ENCODE results near the gene RABAC1.

RABAC1 gene

DNA sequence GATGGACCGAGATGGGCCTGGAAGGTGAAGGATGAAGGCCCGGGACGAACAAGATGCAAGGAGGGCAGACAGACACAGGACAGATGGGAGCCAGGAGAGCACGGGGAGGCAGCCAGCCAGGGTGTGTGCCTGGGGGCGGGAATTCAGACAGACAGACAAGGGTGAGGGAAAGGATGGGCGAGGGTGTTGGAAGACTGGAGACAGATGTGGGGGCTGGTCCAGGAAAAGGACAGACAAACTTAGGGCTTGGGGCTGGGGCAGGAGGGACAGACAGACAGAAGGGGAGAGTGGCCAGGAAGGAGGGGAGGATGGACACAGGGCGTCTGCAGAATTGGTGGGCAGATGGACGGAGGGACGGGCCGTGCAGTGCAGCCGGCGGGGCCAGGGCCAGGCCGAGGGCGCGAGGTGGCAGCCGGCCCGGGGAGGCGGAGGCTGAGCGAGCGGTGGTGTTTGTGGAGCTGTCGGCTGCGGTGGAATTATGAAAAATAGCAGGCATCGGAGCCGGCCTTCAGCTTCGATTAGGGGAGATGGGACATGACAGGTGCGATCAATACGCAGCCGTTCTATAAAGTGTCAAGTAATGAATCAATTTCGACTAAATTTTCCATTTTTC lies 26.3 kb downstream of the RABAC1 start:
- TF ChIP-seq TAF1 (IDR thresholded peaks at IDR 0.05; ENCODE audit: borderline replicate concordance, low read depth, low read length) = no peak
- no peak for TF ChIP-seq POLR2AphosphoS5 (IDR thresholded peaks at IDR 0.05; ENCODE audit: low read depth, low read length)
- no peak for TF ChIP-seq POLR2A (IDR thresholded peaks at IDR 0.05; ENCODE audit: low read depth, low read length)
- DNase-seq (ENCODE audit: insufficient read length) = no peak
- FAIRE-seq = no peak

DNA sequence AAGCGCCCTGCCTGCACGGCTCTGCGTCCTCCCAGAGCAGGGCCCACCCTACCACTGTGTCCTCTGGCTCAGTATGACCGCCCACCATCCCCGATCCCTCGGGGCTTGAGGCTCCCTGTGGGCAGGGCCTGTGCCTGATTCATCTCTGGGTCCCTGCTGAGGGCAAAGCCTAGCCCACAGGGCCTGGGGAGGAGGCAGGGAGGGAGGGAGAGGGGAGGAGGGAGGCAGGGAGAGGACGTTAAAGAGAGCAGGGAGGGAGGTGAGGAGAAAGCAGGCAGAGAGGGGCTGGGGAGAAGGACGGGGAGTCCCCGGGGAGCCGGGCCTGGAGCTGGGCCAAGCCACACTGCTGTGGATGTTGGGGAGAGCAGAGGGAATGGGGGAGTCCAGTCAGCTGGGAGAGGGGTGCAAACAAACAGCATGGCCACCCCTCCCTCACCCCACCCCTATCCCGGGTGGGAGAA lies 26.8 kb downstream of the RABAC1 start:
- no peak for FAIRE-seq
- no peak for DNase-seq (ENCODE audit: insufficient read length)
- no peak for TF ChIP-seq TAF1 (IDR thresholded peaks at IDR 0.05; ENCODE audit: borderline replicate concordance, low read depth, low read length)

DNA sequence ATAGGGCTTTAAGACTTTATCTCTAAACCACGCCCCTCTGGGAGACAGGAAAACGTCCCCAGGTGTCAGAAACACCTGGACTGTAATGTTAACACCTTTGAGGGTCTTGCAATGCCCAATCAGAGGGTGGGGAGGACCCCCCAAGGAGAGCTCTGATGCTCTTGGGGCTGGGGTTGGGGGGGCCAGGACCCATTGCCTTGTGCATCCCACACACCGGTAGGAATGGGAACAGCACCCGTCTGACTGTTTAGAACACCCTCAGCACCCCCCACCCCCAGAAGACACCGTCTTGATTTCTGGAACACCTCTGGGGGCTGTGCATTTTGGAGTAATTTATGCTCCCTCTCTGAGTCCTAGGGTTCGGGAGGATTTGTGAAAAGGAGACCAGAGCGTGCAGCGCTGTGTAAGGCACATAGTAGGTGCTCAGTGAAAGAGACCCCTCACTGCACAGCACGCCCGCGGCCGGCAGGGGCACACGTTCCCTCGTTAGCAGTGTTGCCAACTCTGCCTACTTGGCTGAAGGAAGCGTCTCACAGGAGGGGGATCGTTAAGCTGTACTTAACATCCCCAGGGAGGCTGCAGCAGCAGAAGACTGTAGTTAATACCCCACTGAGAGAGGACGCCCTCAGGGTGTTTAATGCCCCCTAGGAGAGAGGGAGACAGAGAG lies 28.1 kb downstream of the RABAC1 start:
- TF ChIP-seq TAF1 (IDR thresholded peaks at IDR 0.05; ENCODE audit: borderline replicate concordance, low read depth, low read length) = no peak
- no peak for TF ChIP-seq POLR2A (IDR thresholded peaks at IDR 0.05; ENCODE audit: low read depth, low read length)
- no peak for TF ChIP-seq POLR2AphosphoS5 (IDR thresholded peaks at IDR 0.05; ENCODE audit: low read depth, low read length)
- DNase-seq (ENCODE audit: insufficient read length) (no peak), FAIRE-seq (no peak)

DNA sequence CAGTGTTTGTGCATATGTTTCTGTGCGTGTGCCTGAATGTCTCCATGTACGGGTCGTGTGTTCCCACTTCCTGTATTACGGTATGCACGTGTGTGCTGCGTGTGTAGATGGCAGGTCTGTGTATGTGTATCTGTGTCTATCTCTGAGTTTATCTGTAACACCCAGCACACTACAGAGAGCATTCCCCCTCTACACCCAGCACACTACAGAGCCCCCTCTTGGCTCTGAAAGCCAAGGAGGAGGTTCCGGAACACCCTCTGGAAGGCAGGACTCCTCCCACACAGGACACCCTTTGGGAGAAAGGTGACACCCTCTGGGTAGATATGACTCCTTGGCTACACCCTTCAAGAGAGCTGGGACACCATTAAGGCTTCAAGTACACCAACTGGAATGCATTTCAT lies 28.8 kb downstream of the RABAC1 start:
- no peak for DNase-seq (ENCODE audit: insufficient read length)
- FAIRE-seq = no peak
- TF ChIP-seq POLR2AphosphoS5 (IDR thresholded peaks at IDR 0.05; ENCODE audit: low read depth, low read length) (no peak), TAF1 (IDR thresholded peaks at IDR 0.05; ENCODE audit: borderline replicate concordance, low read depth, low read length) (no peak), POLR2A (IDR thresholded peaks at IDR 0.05; ENCODE audit: low read depth, low read length) (no peak)

DNA sequence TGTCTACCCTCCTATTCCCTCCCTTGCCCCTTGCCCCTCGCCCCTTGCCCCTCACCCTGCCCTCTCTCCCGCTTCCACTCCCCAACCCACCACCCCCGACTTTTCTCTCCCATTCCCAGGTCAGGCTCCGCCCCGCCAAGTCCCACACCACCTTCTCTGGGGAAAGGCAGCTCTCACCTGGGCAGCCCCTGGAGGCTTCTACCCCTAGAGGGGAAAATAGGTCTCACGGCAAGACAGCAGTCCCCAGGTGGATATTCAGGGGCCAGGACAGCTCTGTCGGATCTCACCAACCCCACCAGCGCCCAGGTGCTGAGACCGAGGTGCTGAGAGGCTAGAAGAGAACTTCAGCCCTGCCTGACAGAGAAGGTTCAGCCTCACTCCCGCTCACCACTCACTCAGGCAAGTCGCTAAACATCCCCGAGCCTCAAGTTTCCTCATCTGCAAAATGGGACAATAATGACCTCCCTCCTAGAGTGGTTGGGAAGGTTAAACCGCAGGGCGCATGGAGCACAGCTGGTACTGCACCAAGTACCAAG lies 29.5 kb downstream of the RABAC1 start:
- no peak for DNase-seq (ENCODE audit: insufficient read length)
- no peak for TF ChIP-seq POLR2AphosphoS5 (IDR thresholded peaks at IDR 0.05; ENCODE audit: low read depth, low read length)
- TF ChIP-seq POLR2A (IDR thresholded peaks at IDR 0.05; ENCODE audit: low read depth, low read length) = no peak
- TF ChIP-seq TAF1 (IDR thresholded peaks at IDR 0.05; ENCODE audit: borderline replicate concordance, low read depth, low read length) = no peak
- FAIRE-seq = no peak

DNA sequence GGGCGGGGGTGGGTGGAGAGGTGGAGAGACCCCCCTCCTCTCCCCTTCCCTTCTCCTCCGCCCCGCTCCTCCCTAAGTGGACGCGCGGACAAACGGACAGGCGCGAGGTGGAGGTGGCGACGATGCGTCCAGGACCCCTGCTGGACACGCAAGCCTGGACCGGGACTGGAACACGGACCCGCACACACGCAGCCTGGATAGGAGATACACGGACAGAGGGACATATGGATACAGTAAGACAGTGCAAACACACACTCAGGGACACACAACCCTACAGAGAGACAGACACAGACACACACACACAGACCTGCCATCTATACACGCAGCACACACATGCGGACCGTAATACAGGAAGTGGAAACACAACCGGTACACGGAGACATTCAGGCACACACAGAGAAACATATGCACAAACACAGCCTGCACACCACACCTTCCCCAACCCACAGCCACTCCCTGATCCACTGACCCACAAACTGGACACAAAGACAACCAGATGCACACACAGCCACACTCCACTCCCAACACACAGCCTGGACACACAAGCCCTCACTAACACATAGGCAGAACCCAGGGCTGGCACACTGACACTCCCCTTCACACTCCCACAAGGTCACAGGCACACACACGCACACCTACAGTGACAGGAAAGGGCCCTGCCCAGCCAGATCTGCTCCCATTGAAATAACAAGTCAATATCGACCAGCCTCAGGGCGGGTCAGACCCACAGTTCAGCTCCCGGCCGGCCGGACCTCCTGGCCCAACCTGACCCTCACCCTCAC lies 30.2 kb downstream of the RABAC1 start:
- no peak for DNase-seq (ENCODE audit: insufficient read length)
- TF ChIP-seq TAF1 (IDR thresholded peaks at IDR 0.05; ENCODE audit: borderline replicate concordance, low read depth, low read length) (no peak), POLR2AphosphoS5 (IDR thresholded peaks at IDR 0.05; ENCODE audit: low read depth, low read length) (no peak), POLR2A (IDR thresholded peaks at IDR 0.05; ENCODE audit: low read depth, low read length) (no peak)
- peak; percentile 93 for FAIRE-seq

DNA sequence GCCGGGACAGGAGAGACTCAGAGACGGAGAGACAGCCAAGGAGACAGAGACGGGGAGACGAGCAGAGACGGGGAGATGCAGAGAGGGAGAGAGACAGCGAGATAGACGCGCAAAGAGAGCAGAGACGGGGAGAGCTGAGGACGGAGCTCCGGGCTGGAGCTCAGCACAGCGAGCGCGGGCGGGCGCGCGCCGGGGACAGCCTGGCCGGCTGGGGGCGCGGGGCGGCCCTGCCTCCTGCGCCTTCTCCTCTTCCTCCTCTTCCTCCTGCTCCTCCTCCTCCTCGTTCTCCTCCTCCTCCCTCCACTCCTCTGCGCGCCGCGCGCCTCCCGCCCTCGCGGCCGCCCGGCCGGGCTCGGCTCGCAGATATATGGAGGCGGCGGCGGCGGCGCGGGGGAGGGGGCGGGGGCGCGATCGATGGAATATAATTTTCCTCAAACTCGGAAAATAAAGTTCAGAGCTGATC lies 30.9 kb downstream of the RABAC1 start, which contains the start of gene ERFL:
TSS of gene ERFL (minus strand) at position 229 of the 463 bp plus-strand sequence. CDS start 15,530 bp downstream, outside the sequence.
- FAIRE-seq (peak; percentile 33), DNase-seq (ENCODE audit: insufficient read length) (no peak)
- TF ChIP-seq POLR2AphosphoS5 (IDR thresholded peaks at IDR 0.05; ENCODE audit: low read depth, low read length) (no peak), TAF1 (IDR thresholded peaks at IDR 0.05; ENCODE audit: borderline replicate concordance, low read depth, low read length) (no peak), POLR2A (IDR thresholded peaks at IDR 0.05; ENCODE audit: low read depth, low read length) (no peak)

DNA sequence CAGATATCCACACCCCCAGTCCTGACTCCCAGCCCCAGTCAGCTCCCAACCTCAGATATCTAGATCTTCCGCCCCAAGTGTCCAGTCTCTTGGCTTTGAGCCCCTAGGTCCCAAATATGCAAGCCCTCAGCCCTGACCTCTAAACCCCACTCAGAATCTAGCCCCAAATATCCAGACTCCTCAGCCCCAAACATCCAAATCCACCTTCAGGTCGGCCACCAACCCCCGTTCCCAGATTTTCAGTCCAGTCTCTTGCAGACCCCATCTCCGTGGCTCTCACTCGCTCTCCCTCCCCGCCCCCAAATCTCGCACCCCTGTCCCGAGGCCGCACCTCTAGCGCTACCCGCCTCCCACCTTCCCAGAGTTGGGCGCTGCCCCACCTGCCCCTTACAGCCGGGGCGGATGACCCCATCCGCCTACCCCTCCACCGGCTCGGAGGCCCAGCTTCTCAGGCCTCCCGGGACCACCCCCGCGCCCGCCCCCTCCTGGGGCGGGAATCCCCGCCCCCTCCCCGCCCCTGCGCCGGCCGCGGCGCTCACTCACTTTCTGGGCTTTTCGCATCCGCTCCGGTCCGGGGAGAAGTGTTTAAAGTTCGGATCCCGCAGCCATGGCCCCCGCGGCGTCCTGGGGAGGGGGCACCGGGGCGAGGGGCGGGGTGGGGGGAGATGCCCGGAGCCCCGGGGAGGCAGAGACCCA lies 31.5 kb downstream of the RABAC1 start:
- FAIRE-seq (no peak), DNase-seq (ENCODE audit: insufficient read length) (no peak)
- TF ChIP-seq POLR2A (IDR thresholded peaks at IDR 0.05; ENCODE audit: low read depth, low read length) = no peak
- TF ChIP-seq POLR2AphosphoS5 (IDR thresholded peaks at IDR 0.05; ENCODE audit: low read depth, low read length) = no peak
- no peak for TF ChIP-seq TAF1 (IDR thresholded peaks at IDR 0.05; ENCODE audit: borderline replicate concordance, low read depth, low read length)

DNA sequence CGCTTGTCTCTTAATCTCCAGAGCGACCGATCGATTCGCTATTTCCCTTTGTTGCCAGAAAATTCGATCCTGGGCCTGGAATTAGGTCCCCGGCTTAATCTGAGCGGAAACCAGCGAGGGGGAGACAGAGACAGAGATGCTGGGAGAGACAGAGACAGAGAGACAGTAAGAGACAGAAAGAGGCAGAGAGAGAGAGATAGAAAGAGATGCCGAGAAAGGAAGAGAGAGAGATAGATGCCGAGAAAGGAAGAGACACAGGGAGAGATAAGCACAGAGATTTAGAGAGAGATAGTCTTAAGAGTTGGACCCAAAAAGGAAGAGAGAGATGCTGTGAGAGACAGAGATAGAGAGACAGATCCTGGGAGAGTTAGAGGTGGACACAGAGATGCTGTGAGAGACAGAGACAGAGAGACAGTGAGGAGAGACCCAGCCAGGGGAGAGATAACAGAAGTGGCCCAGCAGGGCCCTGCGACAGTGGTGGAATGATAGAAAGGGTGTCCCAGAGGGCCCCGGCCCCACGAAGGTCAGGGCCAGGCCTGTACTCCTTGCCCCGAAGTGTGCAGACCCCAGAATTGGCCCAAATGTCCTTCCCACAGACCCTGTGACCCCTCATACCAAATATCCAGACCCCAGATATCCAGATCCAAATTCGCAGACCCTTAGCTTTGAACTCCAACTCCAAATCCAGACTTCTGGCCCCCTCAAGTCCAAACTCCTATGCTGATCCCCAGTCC lies 32.2 kb downstream of the RABAC1 start:
- TF ChIP-seq POLR2AphosphoS5 (IDR thresholded peaks at IDR 0.05; ENCODE audit: low read depth, low read length) = no peak
- FAIRE-seq (no peak), DNase-seq (ENCODE audit: insufficient read length) (no peak)

DNA sequence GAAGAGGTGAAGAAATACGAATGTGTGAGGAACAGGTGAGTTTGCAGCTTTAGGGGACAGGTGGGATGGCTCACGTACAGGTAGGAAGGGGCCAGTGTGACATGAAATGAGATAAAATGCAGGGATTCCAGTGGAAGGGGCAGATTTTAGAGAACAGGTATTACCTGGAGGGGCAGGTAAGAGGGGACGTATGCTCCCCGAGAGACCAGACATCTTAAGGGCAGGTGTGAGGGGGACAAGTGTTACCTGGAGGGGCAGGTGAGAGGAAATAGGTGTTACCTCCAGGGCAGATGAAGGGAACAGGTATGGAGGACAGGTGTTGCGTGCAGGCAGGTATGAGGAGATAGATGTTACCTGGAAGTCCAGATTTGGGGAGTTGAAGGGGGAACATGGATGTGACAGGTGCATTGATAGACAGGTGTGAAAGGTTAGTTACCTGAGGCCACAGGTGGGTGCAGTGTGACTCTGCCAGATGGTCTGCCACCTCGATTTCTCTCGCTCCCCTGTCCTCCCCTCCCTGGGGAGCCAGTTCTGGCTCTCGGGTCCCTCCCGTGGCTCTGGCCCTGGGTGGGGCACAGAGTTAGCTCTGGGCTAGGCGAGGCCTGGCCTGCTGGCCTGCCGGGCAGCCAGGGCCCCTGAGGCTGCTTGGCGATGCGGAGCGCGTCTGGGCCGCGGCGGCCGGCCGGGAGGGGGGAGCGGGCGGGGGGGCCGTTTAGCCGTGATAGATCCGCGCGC lies 32.9 kb downstream of the RABAC1 start:
- no peak for TF ChIP-seq POLR2AphosphoS5 (IDR thresholded peaks at IDR 0.05; ENCODE audit: low read depth, low read length)
- TF ChIP-seq TAF1 (IDR thresholded peaks at IDR 0.05; ENCODE audit: borderline replicate concordance, low read depth, low read length) = no peak
- TF ChIP-seq POLR2A (IDR thresholded peaks at IDR 0.05; ENCODE audit: low read depth, low read length) = no peak
- FAIRE-seq (no peak), DNase-seq (ENCODE audit: insufficient read length) (no peak)
